K562 (cell line): ENCODE data around the gene ITGBL1.

Experiments
- EP300 ChIP-seq: IDR thresholded peaks from 2 replicates; pipeline ENCODE4 v1.6.1; 2012; ENCODE audit warnings: low read length, improper control_type of control experiment
- FOSL1 ChIP-seq: fragments of 200-800 bp; sonication (Bioruptor generic); conservative IDR thresholded peaks from 2 replicates; pipeline ENCODE4 v1.6.1; 2016; ENCODE audit warnings: missing genetic modification characterization, missing compliant biosample characterization
- HDAC2 ChIP-seq: fragments of 450-650 bp; IDR thresholded peaks from 2 replicates; pipeline ENCODE4 v1.6.1; 2016; ENCODE audit warnings: mild to moderate bottlenecking
- JUN ChIP-seq, 2 experiments: sonication (generic) in 1 of 2; formaldehyde crosslinking in 1 of 2; IDR thresholded peaks; 2 replicates each; pipeline versions ENCODE4 v1.6.1 to v1.8.0; 2012 to 2022; ENCODE audit warnings: borderline replicate concordance in 2 of 2, mild to moderate bottlenecking in 2 of 2, improper control_type of control experiment in 1 of 2, low read depth in 1 of 2, low read length in 1 of 2, missing genetic modification reagents in 1 of 2
- MTA1 ChIP-seq: fragments of 450-650 bp; IDR thresholded peaks from 2 replicates; pipeline ENCODE4 v1.6.1; 2017; ENCODE audit warnings: borderline replicate concordance
- NR3C1 ChIP-seq: sonication (generic); formaldehyde crosslinking; IDR thresholded peaks from 2 replicates; pipeline ENCODE4 v1.8.1; 2022; ENCODE audit warnings: missing genetic modification reagents
- POLR2AphosphoS2 ChIP-seq: IDR thresholded peaks from 2 replicates; pipeline ENCODE4 v1.6.1; 2012; ENCODE audit warnings: low read length, improper control_type of control experiment
- REST ChIP-seq, 2 experiments: fragments of 450-650 bp; formaldehyde crosslinking in 1 of 2; IDR thresholded peaks; 2 replicates each; pipeline versions ENCODE4 v1.4.0 to v1.6.1; 2014 to 2020; ENCODE audit warnings: mild to moderate bottlenecking in 2 of 2, borderline replicate concordance in 1 of 2, low read depth in 1 of 2
- SAFB ChIP-seq: fragments of 200-400 bp; formaldehyde crosslinking; IDR thresholded peaks from 2 replicates; pipeline ENCODE4 v1.6.1; 2017; ENCODE audit warnings: low read depth, low read length, borderline replicate concordance
- TCF7L2 ChIP-seq: fragments of 150-350 bp; IDR thresholded peaks from 2 replicates; pipeline ENCODE4 v1.6.1; 2016; ENCODE audit warnings: low read depth, mild to moderate bottlenecking, low read length, moderate library complexity
- ZNF449 ChIP-seq: fragments of 250-450 bp; sonication (Bioruptor Pico); IDR thresholded peaks from 2 replicates; pipeline ENCODE4 v1.8.0; 2022; ENCODE audit warnings: moderate library complexity, mild to moderate bottlenecking, inconsistent platforms
- ZNF511 ChIP-seq: sonication (generic); formaldehyde crosslinking; IDR thresholded peaks from 2 replicates; pipeline ENCODE4 v1.8.0; 2022; ENCODE audit warnings: mild to moderate bottlenecking, missing genetic modification reagents
- ZZZ3 ChIP-seq: fragments of 450-650 bp; IDR thresholded peaks from 2 replicates; pipeline ENCODE4 v1.6.1; 2016; ENCODE audit warnings: antibody characterized with exemption, mild to moderate bottlenecking, moderate library complexity

- TF ChIP-seq EP300 (no peak), JUN (IDR thresholded peaks at IDR 0.05; ENCODE audit: borderline replicate concordance, low read depth, low read length) (no peak), JUN (CRISPR knock-in tag; IDR thresholded peaks at IDR 0.05; ENCODE audit: borderline replicate concordance) (no peak), REST (IDR thresholded peaks at IDR 0.05; ENCODE audit: borderline replicate concordance) (no peak), REST (CRISPR knock-in tag; IDR thresholded peaks at IDR 0.05; ENCODE audit: low read depth) (no peak), TCF7L2 (no peak), POLR2AphosphoS2 (no peak), SAFB (no peak), ZNF449 (no peak), MTA1 (no peak), ZNF511 (CRISPR knock-in tag) (no peak), NR3C1 (CRISPR knock-in tag) (no peak), FOSL1 (no peak), ZZZ3 (no peak), HDAC2 (no peak)
These were observed 36.1 kb upstream of the ITGBL1 start, which contains the start of gene NALCN for GRCh38 chr13:101416181-101417042.
